ENCODE measurements around the gene RBM45. TPM values are rescaled to one million over a fixed set of nuclear protein-coding genes. Genes with fewer than 3 reads are reported as not detected.

The RBM45 gene
- total RNA-seq, 1 experiment from 2014 or later: 7.4 TPM

GRCh38 chr2:178125862-178126261, 13.6 kb downstream of the RBM45 start:
- no peaks in the 10 kb centered on the region for H3K9me2 ChIP-seq (ENCODE audit: insufficient read depth)
- no peak for DNase-seq (ENCODE audit: low read depth, low spot score)
- no peak overlapping the region for H3K27ac ChIP-seq (ENCODE audit: low read depth, low read length)
- no peak overlapping the region for H2AFZ ChIP-seq (ENCODE audit: low read depth, low read length, poor library complexity, severe bottlenecking)
- no TSS peak for BruUV-seq (replicated peaks)
- H3K27me3 ChIP-seq (ENCODE audit: insufficient read depth, low read length): no peaks in the 10 kb centered on the region
- H3K79me2 ChIP-seq (ENCODE audit: insufficient read depth, low read length): no peaks in the 10 kb centered on the region
- H3K4me3 ChIP-seq (replicated peaks in 1 of 2; ENCODE audit: low read depth in 1 of 2, low read length in 2 of 2): no peak overlapping the region
- ChIA-PET RAD21 (ENCODE audit: low non-redundant PET in 1 of 2, low total read pairs in 2 of 2, uncharacterized antibody in 2 of 2, unreplicated experiment in 2 of 2) (no interaction called here), CTCF (interaction anchor here (1.1 kb wide), 1 partner anchor 13 kb away, joined by 4 read pairs; no protein-coding TSS in a partner anchor), POLR2A (interaction anchor here (1.0 kb wide), 1 partner anchor 19 kb away, joined by 4 read pairs; no protein-coding TSS in a partner anchor)
- no peaks in the 10 kb centered on the region for H4K20me1 ChIP-seq (ENCODE audit: insufficient read depth)
- H3K36me3 ChIP-seq (ENCODE audit: control insufficient read depth in 1 of 2, insufficient read depth in 2 of 2, low read length in 2 of 2): peaks cover 4 to 6% of the 10 kb centered on the region in 2 experiments; a peak in 2 of 4 replicates
- no peak overlapping the region for H3K9ac ChIP-seq (ENCODE audit: low read length)
- TF ChIP-seq ELF1 (IDR thresholded peaks at IDR 0.05; ENCODE audit: borderline replicate concordance, low read depth) (no peak), CBX3 (IDR thresholded peaks at IDR 0.05; ENCODE audit: low read depth) (no peak), ZNF274 (IDR thresholded peaks at IDR 0.05; ENCODE audit: low read depth, low read length) (no peak), TCF7L2 (IDR thresholded peaks at IDR 0.05; ENCODE audit: borderline replicate concordance, extremely low read depth, insufficient read depth, insufficient read length) (no peak), JUND (IDR thresholded peaks at IDR 0.05) (no peak), YY1 (IDR thresholded peaks at IDR 0.05; ENCODE audit: extremely low read depth, insufficient replicate concordance, low read depth, low read length) (no peak), EZH2 (IDR thresholded peaks at IDR 0.05) (no peak), EGR1 (IDR thresholded peaks at IDR 0.05; ENCODE audit: low read depth) (no peak), MAX (IDR thresholded peaks at IDR 0.05) (no peak), EZH2phosphoT487 (IDR thresholded peaks at IDR 0.05; ENCODE audit: borderline replicate concordance) (no peak), SRF (IDR thresholded peaks at IDR 0.05; ENCODE audit: low read depth) (no peak)
- TF ChIP-seq, protein P1, sequence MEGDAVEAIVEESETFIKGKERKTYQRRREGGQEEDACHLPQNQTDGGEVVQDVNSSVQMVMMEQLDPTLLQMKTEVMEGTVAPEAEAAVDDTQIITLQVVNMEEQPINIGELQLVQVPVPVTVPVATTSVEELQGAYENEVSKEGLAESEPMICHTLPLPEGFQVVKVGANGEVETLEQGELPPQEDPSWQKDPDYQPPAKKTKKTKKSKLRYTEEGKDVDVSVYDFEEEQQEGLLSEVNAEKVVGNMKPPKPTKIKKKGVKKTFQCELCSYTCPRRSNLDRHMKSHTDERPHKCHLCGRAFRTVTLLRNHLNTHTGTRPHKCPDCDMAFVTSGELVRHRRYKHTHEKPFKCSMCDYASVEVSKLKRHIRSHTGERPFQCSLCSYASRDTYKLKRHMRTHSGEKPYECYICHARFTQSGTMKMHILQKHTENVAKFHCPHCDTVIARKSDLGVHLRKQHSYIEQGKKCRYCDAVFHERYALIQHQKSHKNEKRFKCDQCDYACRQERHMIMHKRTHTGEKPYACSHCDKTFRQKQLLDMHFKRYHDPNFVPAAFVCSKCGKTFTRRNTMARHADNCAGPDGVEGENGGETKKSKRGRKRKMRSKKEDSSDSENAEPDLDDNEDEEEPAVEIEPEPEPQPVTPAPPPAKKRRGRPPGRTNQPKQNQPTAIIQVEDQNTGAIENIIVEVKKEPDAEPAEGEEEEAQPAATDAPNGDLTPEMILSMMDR (IDR thresholded peaks at IDR 0.05 in 2 of 3, conservative IDR thresholded peaks at IDR 0.05 in 1 of 3; ENCODE audit: borderline replicate concordance in 1 of 3, insufficient read depth in 1 of 3, low read depth in 2 of 3, low read length in 2 of 3): no peak
- TF ChIP-seq, protein P2, sequence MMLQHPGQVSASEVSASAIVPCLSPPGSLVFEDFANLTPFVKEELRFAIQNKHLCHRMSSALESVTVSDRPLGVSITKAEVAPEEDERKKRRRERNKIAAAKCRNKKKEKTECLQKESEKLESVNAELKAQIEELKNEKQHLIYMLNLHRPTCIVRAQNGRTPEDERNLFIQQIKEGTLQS (IDR thresholded peaks at IDR 0.05): no peak
- H3K4me2 ChIP-seq (ENCODE audit: low read length): no peak overlapping the region
- H3K9me3 ChIP-seq (ENCODE audit: control insufficient read depth in 1 of 2, insufficient read depth in 1 of 2, low read depth in 1 of 2, low read length in 2 of 2): no peaks in the 10 kb centered on the region
- ATAC-seq: no peak
- no peaks in the 10 kb centered on the region for H3K4me1 ChIP-seq (ENCODE audit: control insufficient read depth in 1 of 2, insufficient read depth in 2 of 2, low read length in 2 of 2)
- intact Hi-C loops (cut with micrococcal nuclease): no loop called here

Measured in HCT116 (cell line).